CD4-positive, alpha-beta T cell treated with Interleukin-21 for 1 hour (primary cell): ENCODE results near the gene DGCR6L.
A peak's percentile ranks its signal among the peaks of the same experiment; 100 is the strongest.
"Not testable (repeated sequence)": the region's sequence is repeated elsewhere in the genome, so short reads cannot be mapped to it uniquely, and the experiment has no call there.

Experiments used
- DNase-seq: peaks from one replicate; pipeline ENCODE4 v3.0.0-alpha.2; 2020

DGCR6L gene

GRCh38 chr22:20319745-20320658 lies at the start of gene DGCR6L:
Gene DGCR6L (minus strand): TSS chr22:20320060. CDS start chr22:20319988, 72 bp downstream.
- peak; percentile 97 for DNase-seq

- not testable (repeated sequence) for DNase-seq
These were observed 49.0 kb upstream of the DGCR6L start for GRCh38 chr22:20368875-20369274.

GRCh38 chr22:20366841-20367240 lies 47.0 kb upstream of the DGCR6L start:
- DNase-seq: not testable (repeated sequence)

GRCh38 chr22:20364335-20365260 lies 44.7 kb upstream of the DGCR6L start:
- DNase-seq: not testable (repeated sequence)

- DNase-seq: not testable (repeated sequence)
These were observed 42.5 kb upstream of the DGCR6L start for GRCh38 chr22:20362403-20362802.

GRCh38 chr22:20361752-20362229 lies 41.9 kb upstream of the DGCR6L start:
- not testable (repeated sequence) for DNase-seq

- not testable (repeated sequence) for DNase-seq
These were observed 41.2 kb upstream of the DGCR6L start for GRCh38 chr22:20360866-20361751.

GRCh38 chr22:20360261-20360660 lies 40.4 kb upstream of the DGCR6L start:
- DNase-seq: not testable (repeated sequence)

GRCh38 chr22:20358503-20359239 lies 38.8 kb upstream of the DGCR6L start:
- not testable (repeated sequence) for DNase-seq

GRCh38 chr22:20357967-20358366 lies 38.1 kb upstream of the DGCR6L start:
- DNase-seq: not testable (repeated sequence)

- not testable (repeated sequence) for DNase-seq
These were observed 37.0 kb upstream of the DGCR6L start for GRCh38 chr22:20356906-20357305.

GRCh38 chr22:20355939-20356636 lies 36.2 kb upstream of the DGCR6L start:
- not testable (repeated sequence) for DNase-seq

- DNase-seq: no peak
These were observed 34.5 kb upstream of the DGCR6L start for GRCh38 chr22:20354238-20354975.

- DNase-seq: not testable (repeated sequence)
These were observed 32.7 kb upstream of the DGCR6L start for GRCh38 chr22:20352536-20352935.

- not testable (repeated sequence) for DNase-seq
These were observed 26.7 kb upstream of the DGCR6L start for GRCh38 chr22:20346553-20346952.

- not testable (repeated sequence) for DNase-seq
These were observed 18.4 kb upstream of the DGCR6L start for GRCh38 chr22:20338291-20338690.

GRCh38 chr22:20337807-20338206 lies 17.9 kb upstream of the DGCR6L start:
- DNase-seq: not testable (repeated sequence)

- not testable (repeated sequence) for DNase-seq
These were observed 16.7 kb upstream of the DGCR6L start for GRCh38 chr22:20336561-20336960.

- DNase-seq: peak; percentile 50
These were observed 8.7 kb upstream of the DGCR6L start for GRCh38 chr22:20328569-20328930.

- not testable (repeated sequence) for DNase-seq
These were observed 6.1 kb upstream of the DGCR6L start for GRCh38 chr22:20325996-20326395.
